ENCODE results near the gene KANK4.

DNA sequence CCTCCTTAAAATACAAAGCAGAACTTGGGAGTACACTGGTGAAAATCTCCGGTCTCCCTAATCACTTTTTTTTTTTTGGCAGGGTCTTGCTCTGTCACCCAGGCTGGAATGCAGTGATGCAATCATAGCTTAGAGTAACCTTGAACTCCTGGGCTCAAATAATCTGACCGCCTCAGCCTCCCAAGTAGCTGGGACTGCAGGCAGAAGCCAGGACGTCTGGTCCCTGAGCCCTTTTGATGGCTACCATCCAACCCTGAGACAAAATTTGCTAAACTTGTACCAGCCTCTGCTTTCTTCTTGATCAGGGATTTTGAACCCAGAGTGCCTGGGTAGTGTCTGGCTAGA, 120.5 kb downstream of the KANK4 start:
- TF ChIP-seq, protein P1, sequence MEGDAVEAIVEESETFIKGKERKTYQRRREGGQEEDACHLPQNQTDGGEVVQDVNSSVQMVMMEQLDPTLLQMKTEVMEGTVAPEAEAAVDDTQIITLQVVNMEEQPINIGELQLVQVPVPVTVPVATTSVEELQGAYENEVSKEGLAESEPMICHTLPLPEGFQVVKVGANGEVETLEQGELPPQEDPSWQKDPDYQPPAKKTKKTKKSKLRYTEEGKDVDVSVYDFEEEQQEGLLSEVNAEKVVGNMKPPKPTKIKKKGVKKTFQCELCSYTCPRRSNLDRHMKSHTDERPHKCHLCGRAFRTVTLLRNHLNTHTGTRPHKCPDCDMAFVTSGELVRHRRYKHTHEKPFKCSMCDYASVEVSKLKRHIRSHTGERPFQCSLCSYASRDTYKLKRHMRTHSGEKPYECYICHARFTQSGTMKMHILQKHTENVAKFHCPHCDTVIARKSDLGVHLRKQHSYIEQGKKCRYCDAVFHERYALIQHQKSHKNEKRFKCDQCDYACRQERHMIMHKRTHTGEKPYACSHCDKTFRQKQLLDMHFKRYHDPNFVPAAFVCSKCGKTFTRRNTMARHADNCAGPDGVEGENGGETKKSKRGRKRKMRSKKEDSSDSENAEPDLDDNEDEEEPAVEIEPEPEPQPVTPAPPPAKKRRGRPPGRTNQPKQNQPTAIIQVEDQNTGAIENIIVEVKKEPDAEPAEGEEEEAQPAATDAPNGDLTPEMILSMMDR (IDR thresholded peaks at IDR 0.05; ENCODE audit: low read depth, low read length), result no peak
- no peak for TF ChIP-seq POLR2A (IDR thresholded peaks at IDR 0.05; ENCODE audit: extremely low read depth, insufficient read length)
